Spleen (tissue), 11 donors: Measurements from ENCODE around the gene LDLRAD4. TPM values are rescaled to one million over a fixed set of nuclear protein-coding genes. Genes with fewer than 3 reads are reported as not detected.

ENCODE experiments used
- DNase-seq: peaks from one replicate; pipeline ENCODE4 v3.0.0-alpha.2; 2020
- H3K27ac ChIP-seq, 8 donors: fragments of 200-600 bp; sonication (generic) in 7 of 8; 1 replicate in 4 of 8; 2 replicates in 4 of 8; pipeline versions ENCODE4 v1.5.0 to v1.8.0; 2016 to 2021; ENCODE audit warnings: inconsistent platforms in 4 of 8, mild to moderate bottlenecking in 4 of 8, moderate library complexity in 1 of 8
- H3K27me3 ChIP-seq, 7 donors: fragments of 200-600 bp; sonication (generic) in 6 of 7; replicated peaks in 1 of 7; 1 replicate in 4 of 7; 2 replicates in 3 of 7; pipeline versions ENCODE4 v1.5.0 to v1.8.0; 2016 to 2021; ENCODE audit warnings: inconsistent platforms in 3 of 7, mild to moderate bottlenecking in 1 of 7
- H3K36me3 ChIP-seq, 6 donors: fragments of 200-600 bp; sonication (generic) in 5 of 6; 1 replicate in 4 of 6; 2 replicates in 2 of 6; pipeline versions ENCODE4 v1.5.0 to v1.8.0; 2016 to 2021; ENCODE audit warnings: inconsistent platforms in 2 of 6
- H3K4me1 ChIP-seq, 6 donors: fragments of 200-600 bp; sonication (generic) in 5 of 6; 1 replicate in 3 of 6; 2 replicates in 3 of 6; pipeline versions ENCODE4 v1.5.0 to v1.8.0; 2016 to 2021; ENCODE audit warnings: inconsistent platforms in 3 of 6
- H3K4me3 ChIP-seq, 8 donors: fragments of 200-600 bp; sonication (generic) in 7 of 8; 1 replicate in 4 of 8; 2 replicates in 4 of 8; pipeline versions ENCODE4 v1.5.0 to v1.8.0; 2016 to 2021; ENCODE audit warnings: inconsistent platforms in 4 of 8, mild to moderate bottlenecking in 4 of 8, moderate library complexity in 2 of 8
- H3K9me3 ChIP-seq, 8 donors: fragments of 200-600 bp; sonication (generic) in 7 of 8; 1 replicate in 4 of 8; 2 replicates in 4 of 8; pipeline versions ENCODE4 v1.5.0 to v1.8.0; 2016 to 2021; ENCODE audit warnings: inconsistent platforms in 4 of 8
- CTCF ChIP-seq, 11 experiments: fragments of 200-600 bp in 7 of 11; fragments of 450-650 bp in 4 of 11; sonication (generic) in 4 of 11; IDR thresholded peaks in 8 of 11; conservative IDR thresholded peaks in 3 of 11; 1 replicate in 7 of 11; 2 replicates in 4 of 11; pipeline versions ENCODE4 v1.4.0 to v1.8.0; 2016 to 2021; ENCODE audit warnings: antibody characterized with exemption in 11 of 11, inconsistent platforms in 4 of 11, mild to moderate bottlenecking in 1 of 11
- POLR2A ChIP-seq, 3 donors: fragments of 450-650 bp; IDR thresholded peaks; one replicate each; pipeline ENCODE4 v1.5.1; 2017; ENCODE audit warnings: antibody characterized with exemption in 3 of 3, mild to moderate bottlenecking in 1 of 3
- POLR2AphosphoS5 ChIP-seq, 3 donors: sonication (generic); formaldehyde crosslinking; IDR thresholded peaks; one replicate each; pipeline ENCODE4 v1.5.1; 2017; ENCODE audit warnings: antibody characterized with exemption in 3 of 3
- WGBS, 5 donors: extraction: QIAGEN DNeasy Blood & Tissue Kit in 3 of 5; methylation state at CpG; one replicate each; pipeline versions ENCODE4 v1.1.5 to v1.1.7; 2013 to 2018; 5-methylcytosine and 5-hydroxymethylcytosine counted together
- intact Hi-C: fragments of 100-400 bp; cut with DNase I; formaldehyde crosslinking; loops from one replicate; pipeline ENCODE4 v1.15.0; 2023; ENCODE audit warnings: low total_unique reads
- polyA plus RNA-seq, 3 donors: library from polyadenylated mRNA; stranded (reverse); fragments of 200-250 nt; gene quantifications; one replicate each; pipeline ENCODE4 v1.2.1, GENCODE V29; 2013
- total RNA-seq, 7 donors: library from RNA; depleted of rRNA in 3 of 7; stranded (reverse); fragments of >200 nt in 3 of 7; fragmentation: NEBNext Ultra II Directional in 4 of 7; extraction: Animal tissue kit (Norgen Biotek cat#: 25700) in 4 of 7; gene quantifications; one replicate each; pipeline versions ENCODE4 v1.1.0 to v1.2.1, GENCODE V29; 2016 to 2021
- donor health status: healthy with polysubstance abuse.
- donor health status: DM: no; HTN: no; CAD: no; lungs with moderate emphysema.
- donor health status: DM: no; HTN: no; CAD: no.
- donor health status: Bipolar disorder and iron deficiency.
- donor health status: healthy.
- donor health status: DM: no; HTN: no; CAD: no.
- donor health status: DM: yes; HTN: yes; CAD: no.

LDLRAD4 gene
- total and polyA plus RNA-seq, 10 donors: 4.5 to 80.8 (median 46.4) TPM

DNA sequence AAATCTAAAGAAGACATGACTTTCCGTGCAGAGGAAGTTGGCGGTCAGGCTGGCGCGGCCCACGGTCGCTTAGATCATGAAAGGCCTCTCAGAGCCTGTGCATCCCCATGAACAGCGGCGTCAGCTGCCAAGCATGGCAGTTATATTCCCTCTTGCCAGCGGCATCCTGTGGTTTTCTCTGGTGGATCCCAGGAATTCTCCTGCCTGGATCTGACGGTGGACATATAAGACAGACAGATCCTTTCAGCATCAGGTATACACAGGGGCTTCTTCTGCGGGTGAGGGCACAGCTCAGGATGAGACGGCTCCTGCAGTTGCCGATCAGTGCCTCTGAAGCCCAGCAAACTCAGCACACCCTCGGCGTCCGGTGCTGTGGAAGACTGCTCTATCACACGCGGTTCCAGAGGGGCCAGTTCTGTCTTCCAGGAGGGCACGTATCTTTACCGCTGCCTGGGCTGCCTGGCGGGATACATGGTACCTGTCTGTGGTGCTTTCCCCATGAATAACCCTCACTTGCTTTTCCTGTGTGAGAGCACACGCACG, 157.8 kb downstream of the LDLRAD4 start:
- WGBS, 5 donors: 87 to 94% (median 89%) methylated on average over 22 to 23 of the region's 23 CpGs
- Histone ChIP-seq H3K4me3 (peak overlapping the region in 1 of 8 donors; percentile 6), H3K27ac (peak overlapping the region in 5 of 8 donors; percentile 42 to 60 (median 48)), H3K9me3 (no peaks in the 10 kb centered on the region), H3K27me3 (no peaks in the 10 kb centered on the region), H3K4me1 (peaks cover 15 to 77% (median 43%) of the 10 kb centered on the region in 6 donors), H3K36me3 (no peaks in the 10 kb centered on the region)
- DNase-seq: no peak
- intact Hi-C loops: no loop called here
- TF ChIP-seq CTCF (IDR thresholded peaks at IDR 0.05 in 8 of 11, conservative IDR thresholded peaks at IDR 0.05 in 3 of 11) (no peak), POLR2A (IDR thresholded peaks at IDR 0.05) (no peak), POLR2AphosphoS5 (IDR thresholded peaks at IDR 0.05) (no peak)

DNA sequence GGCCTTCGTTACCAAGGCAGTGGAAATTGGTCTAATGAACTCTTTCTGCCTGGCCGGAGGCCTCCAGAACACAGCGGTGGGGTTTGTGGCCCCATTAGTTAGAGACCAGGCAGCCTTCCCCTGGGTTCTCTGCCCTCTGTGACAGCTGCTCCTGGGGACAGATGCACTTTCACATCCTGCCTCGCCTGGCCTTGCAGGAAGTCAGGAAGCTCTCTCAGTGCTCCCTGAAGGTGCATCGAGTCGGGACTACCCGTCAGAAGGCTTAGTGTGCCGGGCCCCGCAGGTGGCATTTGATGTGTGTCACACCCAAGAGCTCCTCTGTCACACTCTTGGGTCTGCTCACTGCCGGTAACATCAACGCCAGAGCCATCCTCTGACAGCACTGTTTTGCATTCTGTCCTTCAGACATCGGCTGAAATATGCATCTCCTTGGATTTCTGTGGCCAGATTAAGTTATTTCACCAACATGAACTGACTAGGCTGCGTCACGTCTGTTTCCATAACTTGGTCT, 158.3 kb downstream of the LDLRAD4 start:
- no peak for DNase-seq
- TF ChIP-seq CTCF (IDR thresholded peaks at IDR 0.05 in 8 of 11, conservative IDR thresholded peaks at IDR 0.05 in 3 of 11) (no peak), POLR2A (IDR thresholded peaks at IDR 0.05) (no peak), POLR2AphosphoS5 (IDR thresholded peaks at IDR 0.05) (peak in 2 of 3 donors; percentile 17 to 42)
- peak overlapping the region in 4 of 8 donors; percentile 42 to 60 (median 46) for H3K27ac ChIP-seq
- 59 to 81% (median 70%) methylated on average over 11 to 14 of the region's 14 CpGs for WGBS, 5 donors
- H3K27me3 ChIP-seq: no peaks in the 10 kb centered on the region
- intact Hi-C loops: no loop called here
- no peak overlapping the region for H3K4me3 ChIP-seq
- no peaks in the 10 kb centered on the region for H3K36me3 ChIP-seq
- H3K9me3 ChIP-seq: no peaks in the 10 kb centered on the region
- peaks cover 18 to 77% (median 45%) of the 10 kb centered on the region in 6 donors for H3K4me1 ChIP-seq

DNA sequence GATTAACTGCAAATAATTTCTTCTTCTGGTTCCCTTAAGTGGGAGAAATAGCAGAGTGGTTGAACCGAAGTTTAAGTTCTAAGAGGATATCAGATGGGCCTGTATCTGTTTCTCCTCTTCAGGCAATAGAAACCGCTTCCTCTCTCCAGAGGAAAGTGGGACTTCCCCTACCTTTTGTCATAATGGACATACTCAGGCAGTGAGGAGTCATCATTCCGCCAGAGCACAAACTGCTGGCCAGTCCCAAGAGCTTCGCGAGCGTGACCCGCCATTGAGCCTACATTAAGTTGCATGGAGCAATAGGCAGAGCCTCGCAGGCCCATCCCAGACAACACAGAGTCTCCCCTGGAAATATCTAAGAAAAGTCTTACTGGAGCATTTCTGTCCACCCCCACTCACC, 158.9 kb downstream of the LDLRAD4 start:
- Histone ChIP-seq H3K36me3 (no peaks in the 10 kb centered on the region), H3K9me3 (no peaks in the 10 kb centered on the region), H3K27me3 (no peaks in the 10 kb centered on the region), H3K4me1 (peaks cover 14 to 77% (median 45%) of the 10 kb centered on the region in 6 donors), H3K4me3 (no peak overlapping the region), H3K27ac (peak overlapping the region in 2 of 8 donors; percentile 28 to 60)
- TF ChIP-seq POLR2A (IDR thresholded peaks at IDR 0.05) (no peak), CTCF (IDR thresholded peaks at IDR 0.05 in 8 of 11, conservative IDR thresholded peaks at IDR 0.05 in 3 of 11) (no peak), POLR2AphosphoS5 (IDR thresholded peaks at IDR 0.05) (no peak)
- 55 to 87% (median 76%) methylated on average over 8 of the region's 8 CpGs for WGBS, 5 donors
- DNase-seq: no peak
- intact Hi-C loops: no loop called here

DNA sequence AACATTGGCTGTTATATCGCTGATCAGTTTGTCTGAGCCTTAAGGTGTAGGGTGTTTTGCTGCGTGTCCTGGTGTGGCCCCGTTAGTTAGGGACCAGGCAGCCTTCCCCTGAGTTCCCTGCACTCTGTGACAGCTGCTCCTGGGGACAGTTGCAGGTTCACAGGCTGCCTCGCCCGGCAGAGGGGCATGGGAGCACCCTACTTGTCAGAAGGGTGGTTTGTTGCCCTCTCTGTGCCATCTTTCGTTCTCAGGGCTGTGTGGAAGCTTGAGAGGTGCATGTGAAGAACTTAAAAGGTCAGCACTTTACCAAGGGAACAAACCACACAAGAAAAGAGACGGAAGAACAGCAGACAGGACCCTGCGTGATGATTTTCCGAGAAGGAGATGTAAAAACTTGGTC, 159.6 kb downstream of the LDLRAD4 start:
- no peaks in the 10 kb centered on the region for H3K27me3 ChIP-seq
- no peak overlapping the region for H3K4me3 ChIP-seq
- H3K9me3 ChIP-seq: no peaks in the 10 kb centered on the region
- H3K36me3 ChIP-seq: no peaks in the 10 kb centered on the region
- WGBS, 5 donors: 88 to 91% (median 91%) methylated on average over 9 of the region's 9 CpGs
- H3K27ac ChIP-seq: peak overlapping the region in 2 of 8 donors; percentile 28 to 41
- intact Hi-C loops: no loop called here
- peaks cover 17 to 81% (median 49%) of the 10 kb centered on the region in 6 donors for H3K4me1 ChIP-seq
- TF ChIP-seq POLR2AphosphoS5 (IDR thresholded peaks at IDR 0.05): no peak
- no peak for TF ChIP-seq POLR2A (IDR thresholded peaks at IDR 0.05)
- no peak for TF ChIP-seq CTCF (IDR thresholded peaks at IDR 0.05 in 8 of 11, conservative IDR thresholded peaks at IDR 0.05 in 3 of 11)
- DNase-seq: no peak
